HEK293T (cell line): ENCODE measurements around the gene VSTM4.
A peak's percentile ranks its signal among the peaks of the same experiment; 100 is the strongest.

Experiments
- CTCF ChIA-PET: fragments of 350-600 bp; formaldehyde crosslinking; extraction: SDS; loops from one replicate; lab custom pipeline; 2021; ENCODE audit warnings: antibody characterized with exemption, inconsistent platforms; lab: Yijun Ruan, JAX
- POLR2A ChIA-PET: fragments of 350-600 bp; formaldehyde crosslinking; extraction: SDS; loops from one replicate; lab custom pipeline; 2020; ENCODE audit warnings: antibody characterized with exemption, inconsistent platforms; lab: Yijun Ruan, JAX
- DNase-seq: peaks from one replicate; pipeline ENCODE4 v3.0.0; 2012; ENCODE audit warnings: mixed read lengths; ENCODE audit errors: extremely low spot score
- ARNT ChIP-seq: fragments of 450-650 bp; IDR thresholded peaks from 2 replicates; pipeline ENCODE4 v1.6.1; 2017; ENCODE audit warnings: mild to moderate bottlenecking
- BHLHE40 ChIP-seq: fragments of 450-650 bp; IDR thresholded peaks from 2 replicates; pipeline ENCODE4 v1.6.1; 2016; ENCODE audit warnings: mild to moderate bottlenecking, moderate library complexity, borderline replicate concordance
- CTBP1 ChIP-seq: fragments of 450-650 bp; IDR thresholded peaks from 2 replicates; pipeline ENCODE4 v1.6.1; 2016; ENCODE audit warnings: borderline replicate concordance
- ELF4 ChIP-seq: fragments of 450-650 bp; IDR thresholded peaks from 2 replicates; pipeline ENCODE4 v1.6.1; 2017; ENCODE audit warnings: antibody characterized with exemption
- FOXA1 ChIP-seq: fragments of 450-650 bp; IDR thresholded peaks from 2 replicates; pipeline ENCODE4 v1.6.1; 2016; ENCODE audit warnings: mild to moderate bottlenecking
- FOXK2 ChIP-seq: fragments of 450-650 bp; IDR thresholded peaks from 2 replicates; pipeline ENCODE4 v1.6.1; 2016; ENCODE audit warnings: mild to moderate bottlenecking
- FOXM1 ChIP-seq: fragments of 450-650 bp; IDR thresholded peaks from 2 replicates; pipeline ENCODE4 v1.6.1; 2017; ENCODE audit warnings: mild to moderate bottlenecking, borderline replicate concordance
- HDGF ChIP-seq: fragments of 450-650 bp; IDR thresholded peaks from 2 replicates; pipeline ENCODE4 v1.6.1; 2017; ENCODE audit warnings: antibody characterized with exemption, borderline replicate concordance
- L3MBTL2 ChIP-seq: fragments of 450-650 bp; conservative IDR thresholded peaks from 2 replicates; pipeline ENCODE4 v1.6.1; 2016; ENCODE audit warnings: mild to moderate bottlenecking
- LEF1 ChIP-seq: fragments of 450-650 bp; IDR thresholded peaks from 2 replicates; pipeline ENCODE4 v1.6.1; 2017; ENCODE audit warnings: mild to moderate bottlenecking, borderline replicate concordance
- NFRKB ChIP-seq: fragments of 450-650 bp; IDR thresholded peaks from 2 replicates; pipeline ENCODE4 v1.6.1; 2016; ENCODE audit warnings: mild to moderate bottlenecking, moderate library complexity
- PKNOX1 ChIP-seq: fragments of 450-650 bp; IDR thresholded peaks from 2 replicates; pipeline ENCODE4 v1.6.1; 2016
- SP1 ChIP-seq: fragments of 450-650 bp; IDR thresholded peaks from 2 replicates; pipeline ENCODE4 v1.6.1; 2017
- SUZ12 ChIP-seq: fragments of 450-650 bp; IDR thresholded peaks from 2 replicates; pipeline ENCODE4 v1.6.1; 2016; ENCODE audit warnings: mild to moderate bottlenecking
- TARDBP ChIP-seq: fragments of 450-650 bp; IDR thresholded peaks from 2 replicates; pipeline ENCODE4 v1.6.1; 2016
- ZNF384 ChIP-seq: fragments of 450-650 bp; IDR thresholded peaks from 2 replicates; pipeline ENCODE4 v1.6.1; 2016

VSTM4 gene

GRCh38 chr10:49047128-49047639, 68.1 kb downstream of the VSTM4 start:
- ChIA-PET CTCF (no interaction called here), POLR2A (no interaction called here)
- DNase-seq: no peak
- no peak for TF ChIP-seq NFRKB
- TF ChIP-seq ELF4: no peak
- TF ChIP-seq HDGF: no peak
- TF ChIP-seq ARNT: no peak
- TF ChIP-seq SP1: no peak
- TF ChIP-seq BHLHE40: no peak
- TF ChIP-seq PKNOX1: no peak
- no peak for TF ChIP-seq FOXA1
- TF ChIP-seq CTBP1: no peak
- no peak for TF ChIP-seq ZNF384

GRCh38 chr10:49044293-49045193, 70.8 kb downstream of the VSTM4 start:
- TF ChIP-seq ELF4 (no peak), BHLHE40 (no peak), ZNF384 (no peak), SUZ12 (no peak), L3MBTL2 (no peak), CTBP1 (no peak)
- ChIA-PET CTCF (no interaction called here), POLR2A (no interaction called here)
- DNase-seq: no peak

GRCh38 chr10:49040601-49041000, 74.7 kb downstream of the VSTM4 start:
- CTCF ChIA-PET: no interaction called here
- POLR2A ChIA-PET: no interaction called here
- TF ChIP-seq PKNOX1: peak; percentile 33; the same call in 1 of the 2 replicates
- no peak for TF ChIP-seq FOXA1
- no peak for TF ChIP-seq ARNT
- no peak for TF ChIP-seq BHLHE40
- no peak for TF ChIP-seq CTBP1
- TF ChIP-seq FOXM1: no peak
- TF ChIP-seq NFRKB: no peak
- no peak for DNase-seq

- DNase-seq: no peak
- POLR2A ChIA-PET: no interaction called here
Measured at GRCh38 chr10:49039409-49039808, 75.9 kb downstream of the VSTM4 start.

GRCh38 chr10:49038711-49039110, 76.6 kb downstream of the VSTM4 start:
- no peak for TF ChIP-seq BHLHE40
- no peak for TF ChIP-seq PKNOX1
- TF ChIP-seq LEF1: no peak
- no peak for TF ChIP-seq ZNF384
- TF ChIP-seq FOXM1: no peak
- TF ChIP-seq L3MBTL2: no peak
- no peak for TF ChIP-seq FOXK2
- no peak for TF ChIP-seq SUZ12
- no peak for TF ChIP-seq TARDBP
- no peak for TF ChIP-seq SP1
- no peak for TF ChIP-seq FOXA1
- CTCF ChIA-PET: no interaction called here
- DNase-seq: no peak
- POLR2A ChIA-PET: no interaction called here

More at GRCh38 chr10:49039409-49039808, 75.9 kb downstream of the VSTM4 start:
- no peak for TF ChIP-seq SUZ12
- TF ChIP-seq SP1: no peak
- TF ChIP-seq FOXM1: no peak
- TF ChIP-seq NFRKB: no peak
- CTCF ChIA-PET: no interaction called here

GRCh38 chr10:49037187-49037586, 78.1 kb downstream of the VSTM4 start:
- DNase-seq: no peak
- TF ChIP-seq FOXK2: no peak
- ChIA-PET CTCF (interaction anchor here (1.0 kb wide), 1 partner anchor 27 kb away, joined by 4 read pairs; no protein-coding TSS in a partner anchor), POLR2A (no interaction called here)

- ChIA-PET POLR2A (no interaction called here), CTCF (no interaction called here)
- DNase-seq: no peak
- TF ChIP-seq FOXM1: no peak
- TF ChIP-seq HDGF: no peak
- no peak for TF ChIP-seq SP1
- no peak for TF ChIP-seq CTBP1
- TF ChIP-seq TARDBP: no peak
- TF ChIP-seq PKNOX1: no peak
- TF ChIP-seq SUZ12: no peak
- TF ChIP-seq L3MBTL2: no peak
- no peak for TF ChIP-seq LEF1
Measured at GRCh38 chr10:49036638-49037037, 78.7 kb downstream of the VSTM4 start.
